GM21447 (cell line): ENCODE results near the gene PASD1.

ENCODE experiments used
- ATAC-seq: cut with Tn5 transposase; IDR thresholded peaks from one replicate; pipeline ENCODE4 v1.9.1; 2021; ENCODE audit not compliant: unreplicated experiment

PASD1 gene

DNA sequence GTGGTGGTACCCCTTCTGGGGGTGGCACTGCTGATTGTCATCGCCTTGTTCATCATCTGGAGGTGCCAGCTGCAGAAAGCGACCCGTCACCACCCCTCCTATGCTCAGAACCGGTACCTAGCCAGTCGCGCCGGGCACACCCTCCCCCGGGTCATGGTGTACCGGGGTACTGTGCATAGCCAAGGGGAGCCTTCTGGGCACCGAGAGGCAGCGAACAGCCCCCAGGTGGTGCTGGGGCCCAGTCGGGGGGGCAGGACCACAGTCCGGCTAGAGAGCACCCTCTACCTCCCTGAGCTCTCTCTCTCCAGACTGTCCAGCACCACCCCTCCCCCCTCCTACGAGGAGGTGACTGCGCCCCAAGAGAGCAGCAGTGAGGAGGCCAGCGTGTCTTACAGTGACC, 137.1 kb downstream of the PASD1 start:
- no peak for ATAC-seq

DNA sequence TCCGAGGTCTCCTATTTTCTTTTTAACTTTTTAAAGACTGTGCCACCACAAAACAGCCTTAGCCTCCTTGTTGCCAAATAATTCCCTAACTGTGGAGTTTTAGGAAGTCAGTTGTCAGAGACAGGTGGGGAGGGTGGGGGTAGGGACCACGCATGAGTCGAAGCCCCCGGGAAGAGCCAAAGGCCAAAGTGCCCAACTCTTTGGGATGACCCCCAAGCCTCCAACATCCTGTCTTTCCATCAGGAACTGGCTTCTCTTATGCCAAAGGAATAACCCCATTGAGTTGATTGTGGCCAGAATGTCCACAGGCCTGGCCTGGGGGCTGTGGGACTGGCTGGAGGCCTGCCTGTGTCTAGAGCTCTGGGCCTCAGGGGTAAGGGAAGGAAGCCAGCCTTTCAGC, 137.6 kb downstream of the PASD1 start:
- ATAC-seq: no peak

DNA sequence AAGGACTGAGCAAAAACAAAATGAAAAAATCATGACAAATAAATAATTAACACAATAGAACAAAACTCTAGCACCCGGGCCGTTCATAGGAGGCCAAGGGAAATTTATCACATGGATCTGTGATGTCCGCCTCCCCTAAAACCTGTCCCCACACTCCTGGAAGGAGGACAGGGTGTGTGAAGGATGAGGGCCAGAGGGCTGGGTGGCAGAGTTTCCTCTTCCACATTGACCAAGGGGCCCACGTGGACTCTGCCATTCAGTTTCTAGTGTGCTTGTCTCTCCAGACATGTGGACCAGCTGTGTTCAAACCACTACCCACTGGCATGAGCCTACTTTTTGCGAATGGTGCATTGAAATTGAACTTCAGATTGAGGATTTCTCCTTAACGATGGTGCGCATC, 138.1 kb downstream of the PASD1 start:
- no peak for ATAC-seq

DNA sequence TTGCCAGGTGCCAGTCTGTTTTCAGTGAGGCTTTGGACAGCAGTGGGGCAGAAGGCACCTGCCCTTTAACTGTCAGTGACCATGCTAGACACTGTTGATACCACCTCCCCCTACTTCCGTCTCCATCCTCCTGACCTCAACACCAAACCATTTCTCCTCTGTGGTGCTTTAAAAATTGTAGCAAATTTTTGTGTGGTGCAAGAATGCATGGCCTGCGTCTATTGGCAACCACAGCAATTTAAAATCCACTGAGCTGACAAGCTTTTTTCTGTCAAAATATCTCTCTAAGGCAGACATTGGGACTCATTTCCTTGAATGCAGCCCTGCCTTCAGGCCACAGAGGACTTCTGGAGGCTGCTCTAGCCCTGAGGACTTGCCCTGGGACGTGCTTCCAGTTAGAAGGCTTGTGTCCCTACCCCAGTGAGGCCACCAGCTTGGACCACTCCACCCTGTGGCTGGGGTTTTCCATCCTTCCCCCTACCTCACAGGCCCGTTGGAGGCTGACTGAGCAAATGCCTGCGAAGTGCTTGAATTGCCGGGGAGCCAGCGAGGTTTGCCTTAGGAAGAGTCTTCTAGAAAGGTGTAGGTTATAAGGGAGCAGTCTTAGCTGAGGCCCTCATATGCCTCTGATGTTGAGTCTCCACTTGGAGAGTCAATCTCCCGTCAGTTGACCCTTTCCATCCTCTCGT, 138.7 kb downstream of the PASD1 start:
- no peak for ATAC-seq

DNA sequence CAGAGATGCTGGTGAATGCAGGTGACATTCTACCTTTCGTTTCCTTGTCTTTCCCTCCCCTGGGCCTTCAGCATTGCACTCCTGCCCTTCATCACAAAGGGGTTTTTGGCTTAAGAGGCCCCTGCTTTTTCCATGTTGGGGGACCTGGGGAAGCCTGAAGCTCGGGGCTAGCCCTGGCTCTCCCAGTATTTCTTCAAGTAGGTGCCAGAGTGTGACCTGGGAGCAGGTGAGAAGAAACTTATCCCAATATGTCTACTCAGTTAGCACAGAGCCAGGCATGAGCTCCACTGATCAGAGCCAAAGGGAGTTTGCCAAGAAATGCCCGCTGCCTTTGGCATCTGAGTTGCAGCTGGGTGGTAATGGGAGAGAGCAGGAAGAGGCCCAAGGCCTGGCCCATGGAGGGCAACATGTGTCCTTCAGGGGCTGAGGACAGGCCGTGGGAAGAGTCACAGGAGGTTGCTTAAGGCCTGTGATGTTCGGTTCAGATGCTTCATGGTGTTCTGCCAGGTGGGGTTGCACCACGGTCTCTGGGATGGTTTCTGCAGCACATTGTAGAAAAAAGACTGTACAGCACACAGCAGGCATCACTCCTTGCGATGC, 139.4 kb downstream of the PASD1 start:
- ATAC-seq: no peak

DNA sequence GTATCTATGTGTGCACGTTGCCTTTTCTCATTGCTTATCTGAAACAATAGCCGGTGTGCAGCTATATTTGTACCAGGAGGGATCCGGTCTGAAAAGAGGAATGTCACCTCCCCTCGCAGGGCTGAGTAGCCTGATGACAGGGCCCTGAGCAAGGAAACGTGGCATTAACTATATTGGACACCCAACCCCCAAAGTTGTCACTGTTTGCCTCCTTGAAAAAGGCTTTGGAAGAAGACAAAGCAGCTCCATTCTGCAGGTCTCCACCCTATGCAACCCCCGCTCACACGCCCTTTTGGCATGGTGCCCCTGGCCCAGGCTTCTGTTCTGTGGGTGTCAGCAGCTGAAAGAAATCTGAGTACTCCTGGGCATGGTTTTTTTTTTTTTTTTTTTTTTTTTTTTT, 140.0 kb downstream of the PASD1 start:
- ATAC-seq: no peak

DNA sequence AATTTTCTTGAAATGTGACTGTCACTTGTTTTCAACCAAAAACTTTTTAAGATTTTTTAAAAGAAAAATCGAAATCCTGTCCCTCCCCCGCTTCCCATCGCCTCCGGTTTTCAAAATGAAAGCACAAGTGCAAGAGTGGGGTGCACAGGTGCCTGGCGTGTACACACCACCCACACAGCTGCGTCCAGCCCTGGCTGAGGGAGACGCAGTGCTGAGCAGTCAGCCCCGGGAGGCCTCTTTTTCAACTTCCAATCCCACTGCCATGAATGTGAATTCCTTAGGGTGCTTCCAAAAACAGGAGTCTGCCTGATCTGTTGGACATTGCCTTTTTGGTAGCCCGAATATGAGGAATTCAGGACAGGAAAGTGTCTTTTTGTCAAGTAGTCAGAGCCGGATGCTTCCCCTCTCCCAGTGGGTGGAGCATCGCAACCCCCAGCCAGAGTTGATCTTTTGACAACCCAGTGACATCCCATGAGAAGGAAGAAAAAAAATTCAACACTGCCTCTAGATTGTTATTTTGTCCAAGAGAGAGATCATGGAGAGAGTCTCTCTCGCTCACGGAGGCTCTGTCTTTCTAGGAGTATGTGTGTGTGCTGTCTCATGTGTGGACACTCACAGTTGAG, 140.7 kb downstream of the PASD1 start:
- no peak for ATAC-seq

DNA sequence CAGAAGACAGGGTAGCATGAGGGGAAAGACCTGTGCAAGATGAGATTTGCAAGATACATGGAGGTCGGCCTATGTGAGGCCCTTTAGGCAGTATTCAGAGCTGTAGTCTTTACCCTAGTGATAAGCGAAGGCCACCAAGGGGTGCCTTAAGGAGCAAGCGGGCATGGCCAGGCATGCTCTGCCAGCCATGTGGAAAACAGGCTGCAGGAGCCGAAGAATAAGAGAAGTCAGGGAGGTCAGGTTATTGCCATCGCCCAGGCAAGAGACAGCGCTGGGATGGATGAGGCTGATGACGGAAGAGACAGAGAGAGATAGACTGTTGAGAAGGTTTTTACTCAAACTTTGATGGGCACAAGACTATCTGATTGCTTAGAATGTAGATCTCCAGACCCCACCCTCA, 145.3 kb downstream of the PASD1 start:
- no peak for ATAC-seq

DNA sequence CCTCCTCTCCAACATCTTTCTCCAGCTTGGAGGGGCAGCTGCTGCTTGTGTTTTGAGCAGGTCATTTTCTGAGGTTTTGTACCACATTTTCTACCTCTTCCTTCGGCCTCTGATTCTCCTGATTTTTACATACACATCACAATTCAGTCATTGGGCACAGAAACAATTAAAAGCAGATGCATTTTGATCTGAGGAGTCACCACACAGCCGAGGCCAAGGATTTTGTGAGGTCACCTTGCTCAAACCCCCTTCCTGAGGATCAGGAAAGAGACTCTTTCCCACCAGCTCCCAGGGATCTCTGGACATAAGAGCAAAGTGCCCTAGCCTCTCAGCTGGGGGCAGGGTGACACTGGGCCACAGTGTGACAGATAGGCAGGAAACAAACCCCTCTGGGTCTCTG, 147.0 kb downstream of the PASD1 start:
- no peak for ATAC-seq

DNA sequence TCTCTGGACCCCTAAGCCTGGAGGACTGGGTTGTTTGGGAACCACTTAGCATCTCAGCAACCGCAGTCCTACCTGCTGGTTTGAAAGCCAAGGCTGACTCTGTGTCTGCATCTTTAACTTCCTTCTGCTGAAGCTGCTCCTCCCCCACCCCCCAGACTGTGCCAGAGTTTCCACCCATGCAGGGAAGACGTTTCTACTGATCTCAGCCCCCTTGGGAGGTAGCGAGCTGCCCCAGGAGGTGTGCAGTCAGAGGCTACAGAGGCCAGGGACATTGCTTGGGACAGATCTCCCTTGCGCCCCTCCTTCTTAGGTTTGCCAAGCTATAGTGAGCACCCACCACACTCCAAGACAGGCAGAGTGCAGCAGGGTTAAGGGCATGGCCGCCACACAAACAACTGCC, 147.7 kb downstream of the PASD1 start:
- ATAC-seq: no peak

DNA sequence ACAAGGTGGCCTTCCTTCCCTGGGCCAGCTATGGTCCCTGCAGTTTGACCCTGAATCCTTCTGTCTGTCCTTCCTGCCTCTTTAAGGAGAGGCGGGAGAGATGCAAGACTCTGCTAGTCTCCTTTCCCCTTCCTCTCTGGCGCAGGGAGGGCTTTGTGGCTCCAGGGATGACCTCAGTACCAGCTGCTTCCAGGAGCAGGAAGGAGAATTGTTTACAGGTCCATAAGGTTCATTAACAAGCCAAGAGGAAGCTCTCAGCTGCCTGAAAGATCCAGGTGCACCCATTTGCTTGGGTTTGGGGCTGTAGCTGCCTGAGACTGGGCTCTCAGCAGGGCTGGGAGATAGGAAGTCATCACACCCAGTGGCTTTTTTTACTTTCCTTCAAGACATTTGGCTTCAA, 148.3 kb downstream of the PASD1 start:
- ATAC-seq: no peak

DNA sequence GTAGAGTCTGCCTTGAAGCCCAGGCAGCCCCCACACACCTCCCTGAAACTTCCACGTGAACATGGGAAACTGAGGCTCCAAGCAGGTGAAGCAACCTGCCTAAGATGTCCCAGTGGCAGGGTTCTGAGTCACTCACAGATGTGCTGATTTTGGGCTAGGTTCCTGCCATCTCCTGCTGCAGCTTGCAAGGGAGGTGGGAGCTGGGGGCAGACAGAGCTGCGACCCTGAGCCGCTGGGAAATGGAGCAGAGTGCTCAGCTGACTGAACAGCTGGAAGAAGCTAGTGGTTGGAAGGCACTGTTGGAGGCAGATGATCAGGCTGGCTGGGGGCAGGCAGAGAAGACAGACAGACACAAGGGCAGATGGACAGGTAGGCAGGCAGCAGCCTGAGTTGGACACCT, 148.8 kb downstream of the PASD1 start:
- ATAC-seq: no peak

DNA sequence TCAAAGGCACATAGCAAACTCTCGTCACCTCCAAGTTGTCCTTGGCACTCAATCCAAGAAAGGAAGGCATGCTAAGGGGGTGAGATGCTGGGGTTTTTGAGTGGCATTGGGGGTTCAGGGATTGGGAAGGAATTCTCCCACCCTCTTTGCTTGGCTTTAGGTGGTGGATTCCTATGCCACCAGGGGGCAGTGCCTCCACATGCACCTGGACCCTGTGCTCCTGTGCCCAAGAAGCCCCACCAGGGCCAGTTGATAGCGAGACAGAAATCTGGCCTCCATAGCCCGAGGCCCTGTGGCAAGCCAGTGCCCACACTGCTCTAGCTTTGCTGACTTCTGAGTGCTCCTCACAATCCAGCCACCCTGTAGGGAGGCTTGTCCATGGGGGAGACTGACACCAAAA, 150.4 kb downstream of the PASD1 start:
- no peak for ATAC-seq

DNA sequence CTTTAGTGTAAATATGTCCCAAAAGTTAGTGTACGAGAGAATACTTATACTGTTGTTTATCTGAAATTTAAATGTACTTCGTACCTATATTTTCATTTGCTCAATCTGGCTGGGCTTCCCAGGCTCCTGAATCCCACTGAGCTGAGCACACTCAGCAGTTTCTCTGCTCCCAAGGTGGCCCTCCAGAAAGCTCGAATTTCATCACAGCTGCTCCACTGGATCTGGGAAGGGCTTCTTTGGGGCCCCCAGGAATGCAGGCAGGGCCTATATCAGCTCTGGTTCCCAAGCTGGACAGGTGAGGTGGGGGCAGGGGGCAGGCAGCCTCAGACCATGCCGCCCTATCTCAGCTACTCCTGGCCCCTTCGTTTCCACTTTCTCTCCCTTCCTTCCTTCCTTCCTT, 150.9 kb downstream of the PASD1 start:
- no peak for ATAC-seq

DNA sequence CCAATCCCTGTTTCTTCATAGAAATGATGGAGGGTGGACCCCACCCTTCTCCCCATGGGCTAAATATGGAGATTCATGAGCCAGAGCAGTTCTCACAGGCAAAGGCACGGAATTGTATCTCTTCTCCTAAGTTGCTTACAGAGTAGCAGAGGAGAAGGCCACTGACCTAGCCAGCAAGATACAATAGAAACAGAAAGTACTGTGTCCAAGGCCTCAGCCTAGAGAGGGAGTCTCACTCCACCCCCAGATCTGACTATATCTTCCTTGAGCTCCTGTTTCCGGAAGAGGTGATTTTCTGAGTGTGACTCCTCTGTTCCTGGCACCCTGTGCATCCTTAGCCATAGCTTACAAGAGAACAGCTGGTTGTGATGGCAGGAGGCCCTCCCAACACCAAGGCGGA, 152.3 kb downstream of the PASD1 start, which contains the start of gene FATE1:
Gene FATE1, plus strand, starts transcription at position 284 of the 400 bp plus-strand sequence. Its CDS starts 85 bp downstream, at position 369.
- ATAC-seq: no peak

DNA sequence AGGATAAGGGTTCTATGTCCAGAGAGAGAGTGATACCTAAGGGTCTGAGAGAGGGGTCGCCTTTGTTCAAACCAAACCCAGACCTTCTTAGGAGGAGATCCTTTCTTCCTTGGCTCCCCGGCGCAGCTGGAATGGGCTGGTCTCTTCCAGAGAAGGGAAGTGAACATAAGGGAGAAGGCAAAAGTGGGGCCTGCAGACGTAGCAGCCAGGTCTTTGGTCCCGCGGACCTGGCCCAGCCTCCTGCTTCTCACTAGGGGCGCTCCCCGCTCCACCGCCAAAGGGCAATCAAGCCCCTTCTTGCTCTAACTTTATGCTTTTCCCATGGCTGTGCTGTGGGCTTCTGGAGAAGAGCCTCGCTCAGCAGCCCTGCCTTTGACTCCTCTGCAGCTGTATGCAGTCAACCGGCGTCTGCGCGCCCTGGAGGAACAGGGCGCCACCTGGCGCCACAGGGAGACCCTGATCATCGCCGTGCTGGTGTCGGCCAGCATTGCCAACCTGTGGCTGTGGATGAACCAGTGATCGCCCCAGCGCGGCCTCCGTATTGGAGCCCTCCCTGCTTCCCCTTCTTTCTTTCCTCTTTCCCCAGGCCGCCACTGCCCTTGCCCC, 158.9 kb downstream of the PASD1 start:
- no peak for ATAC-seq

DNA sequence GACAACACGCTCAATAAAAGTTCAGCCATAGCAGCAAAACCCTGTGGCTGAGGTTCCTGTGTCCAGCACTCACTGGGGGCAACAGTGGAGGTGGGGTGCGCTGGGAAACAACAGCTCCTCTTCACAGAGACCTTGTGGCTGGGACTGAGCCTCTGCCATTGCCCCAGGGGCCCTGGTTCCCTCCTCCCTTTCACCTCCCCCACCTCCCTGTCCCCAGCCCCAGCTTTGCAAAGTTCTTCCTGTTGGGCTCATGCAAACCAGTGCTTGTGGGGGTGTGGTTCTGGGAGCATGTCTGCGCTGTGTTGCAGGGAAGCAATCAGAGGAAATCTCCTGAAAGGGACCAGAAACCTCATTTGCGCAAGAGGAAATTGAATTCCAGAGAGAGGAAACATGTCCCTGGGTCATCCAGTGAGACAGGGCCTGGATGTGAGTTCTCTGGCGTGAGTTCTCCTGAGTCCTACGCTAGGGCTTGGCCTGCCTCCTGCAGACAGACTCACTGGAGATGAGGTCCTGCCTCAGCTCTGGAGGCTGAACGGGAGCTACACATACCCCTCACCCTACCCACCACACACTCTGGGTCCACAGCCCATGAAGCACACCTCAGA, 159.8 kb downstream of the PASD1 start:
- ATAC-seq: no peak

DNA sequence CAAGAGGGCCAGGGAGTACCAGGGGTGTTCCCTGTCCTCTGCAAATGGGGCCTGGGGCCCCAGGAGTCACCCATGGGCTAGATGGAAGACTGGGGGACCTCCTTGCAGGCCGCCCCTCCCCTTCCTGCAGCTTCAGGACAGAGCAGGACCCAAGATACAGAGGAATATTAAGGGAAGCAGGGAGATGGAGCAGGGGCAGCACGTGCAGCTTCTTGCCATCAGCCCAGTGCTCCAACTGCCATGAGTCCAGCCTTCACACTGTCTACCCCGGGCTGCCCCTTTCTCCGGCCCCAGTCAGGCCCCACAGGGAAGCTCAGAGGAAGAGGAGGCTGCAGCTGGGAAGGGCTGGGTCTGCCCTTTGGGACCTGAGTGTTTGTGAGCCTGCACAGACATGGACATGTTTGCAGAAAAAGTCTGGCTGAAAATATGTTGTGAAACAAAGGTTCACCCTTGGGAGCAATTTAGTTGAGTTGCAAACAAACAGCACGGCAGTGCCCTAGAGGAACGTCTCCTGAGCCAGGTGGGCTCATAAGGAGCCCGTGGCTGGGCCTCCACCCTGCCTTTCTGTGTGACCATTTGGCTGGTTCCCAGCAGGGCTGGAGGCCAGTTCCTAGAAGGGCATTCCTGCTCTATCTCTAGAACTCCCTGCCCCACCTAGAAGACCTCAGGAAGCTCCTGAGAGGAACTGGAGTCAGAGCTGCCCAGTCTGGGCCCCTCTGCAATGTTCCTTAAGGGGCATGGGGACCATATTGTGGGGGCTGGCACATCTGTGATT, 161.3 kb downstream of the PASD1 start:
- ATAC-seq: no peak

DNA sequence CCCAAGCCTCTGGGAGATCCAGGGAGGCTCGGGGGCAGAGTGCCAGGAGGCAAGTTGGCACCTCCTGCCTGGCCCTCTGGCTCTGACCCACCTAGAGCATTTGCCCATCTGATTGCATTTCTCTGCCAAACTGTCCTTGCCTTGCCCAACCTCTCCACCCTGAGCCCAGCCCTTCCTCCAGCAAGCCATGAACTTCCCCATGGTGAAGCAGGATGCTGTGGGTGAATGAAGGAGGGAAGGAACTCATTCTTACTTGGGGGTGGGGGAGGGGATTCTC, 161.8 kb downstream of the PASD1 start:
- ATAC-seq: no peak
